Measurements from ENCODE around the gene FXYD6. TPM values are rescaled to one million over a fixed set of nuclear protein-coding genes. Genes with fewer than 3 reads are reported as not detected.

FXYD6 gene
- total and polyA plus RNA-seq, 2 donors from 2014 or later, result 57.8 to 62.7 TPM

- TF ChIP-seq CTCF (IDR thresholded peaks at IDR 0.05; ENCODE audit: borderline replicate concordance, extremely low read depth, insufficient read depth), result no peak
- intact Hi-C loops (cut with DNase I), result no loop called here
- no peaks in the 10 kb centered on the region for H3K27me3 ChIP-seq (ENCODE audit: control insufficient read depth, insufficient read depth, low read length)
- H3K4me1 ChIP-seq (ENCODE audit: control insufficient read depth in 2 of 3, insufficient read depth in 2 of 3, low read depth in 1 of 3, low read length in 3 of 3), result peaks cover 6 to 59% (median 39%) of the 10 kb centered on the region in 3 donors
- no peaks in the 10 kb centered on the region for H3K9me3 ChIP-seq (ENCODE audit: control insufficient read depth in 2 of 3, insufficient read depth in 1 of 3, low read length in 3 of 3)
- H3K9ac ChIP-seq (ENCODE audit: low read length in 3 of 3), result peak overlapping the region in 2 of 3 donors; percentile 72 to 93
- peak overlapping the region in 2 of 3 donors; percentile 74 to 78 for H3K4me3 ChIP-seq (ENCODE audit: low read length in 3 of 3)
- DNase-seq (peak in 1 of 5 donors; percentile 73), FAIRE-seq (no peak)
- H3K36me3 ChIP-seq (ENCODE audit: control insufficient read depth in 2 of 3, insufficient read depth in 3 of 3, low read length in 3 of 3), result peaks cover 0 to 24% (median 2%) of the 10 kb centered on the region in 3 donors
- peak overlapping the region; percentile 98 for H3K27ac ChIP-seq (ENCODE audit: low read depth in 2 of 2, low read length in 2 of 2)
These were observed 55.0 kb downstream of the FXYD6 start for GRCh38 chr11:117821431-117821830.

DNA sequence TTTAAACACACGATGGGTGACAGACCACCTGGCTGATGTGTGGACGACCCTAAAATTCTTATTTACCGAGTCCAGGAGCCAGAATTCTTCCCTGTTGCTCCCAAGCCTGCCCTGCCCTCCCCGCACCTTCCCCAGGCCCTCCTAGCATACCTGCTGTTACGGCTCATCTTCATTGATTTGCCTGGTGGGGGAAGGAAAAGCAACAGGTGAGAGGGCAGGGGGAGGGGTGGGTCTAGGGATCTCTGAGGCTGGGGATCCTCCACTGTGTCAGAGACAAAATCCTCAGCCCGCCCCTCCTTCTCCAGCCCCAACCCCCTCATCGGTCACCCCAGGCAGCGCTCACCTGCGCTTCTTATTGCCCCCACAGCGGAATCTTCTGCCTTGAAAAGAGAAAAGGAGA is 55.9 kb downstream of the FXYD6 start:
- Histone ChIP-seq H3K4me3 (ENCODE audit: low read length in 3 of 3) (no peak overlapping the region), H3K9me3 (ENCODE audit: control insufficient read depth in 2 of 3, insufficient read depth in 1 of 3, low read length in 3 of 3) (no peaks in the 10 kb centered on the region), H3K9ac (ENCODE audit: low read length in 3 of 3) (peak overlapping the region in 1 of 3 donors; percentile 51), H3K4me1 (ENCODE audit: control insufficient read depth in 2 of 3, insufficient read depth in 2 of 3, low read depth in 1 of 3, low read length in 3 of 3) (peaks cover 8 to 59% (median 43%) of the 10 kb centered on the region in 3 donors), H3K27ac (ENCODE audit: low read depth in 2 of 2, low read length in 2 of 2) (peak overlapping the region; percentile 79 to 98), H3K27me3 (ENCODE audit: control insufficient read depth, insufficient read depth, low read length) (no peaks in the 10 kb centered on the region), H3K36me3 (ENCODE audit: control insufficient read depth in 2 of 3, insufficient read depth in 3 of 3, low read length in 3 of 3) (peaks cover 0 to 24% (median 2%) of the 10 kb centered on the region in 3 donors)
- FAIRE-seq (no peak), DNase-seq (peak in 1 of 5 donors; percentile 56)
- TF ChIP-seq CTCF (IDR thresholded peaks at IDR 0.05; ENCODE audit: borderline replicate concordance, extremely low read depth, insufficient read depth), result no peak
- intact Hi-C loops (cut with DNase I), result no loop called here

GRCh38 chr11:117820071-117820470 is 56.4 kb downstream of the FXYD6 start:
- intact Hi-C loops (cut with DNase I), result no loop called here
- no peaks in the 10 kb centered on the region for H3K9me3 ChIP-seq (ENCODE audit: control insufficient read depth in 2 of 3, insufficient read depth in 1 of 3, low read length in 3 of 3)
- H3K27ac ChIP-seq (ENCODE audit: low read depth in 2 of 2, low read length in 2 of 2), result peak overlapping the region; percentile 79 to 98
- FAIRE-seq, result no peak
- no peak overlapping the region for H3K4me3 ChIP-seq (ENCODE audit: low read length in 3 of 3)
- H3K9ac ChIP-seq (ENCODE audit: low read length in 3 of 3), result peak overlapping the region in 2 of 3 donors; percentile 28 to 51
- TF ChIP-seq CTCF (IDR thresholded peaks at IDR 0.05; ENCODE audit: borderline replicate concordance, extremely low read depth, insufficient read depth), result no peak
- DNase-seq, result peak in 4 of 5 donors; percentile 45 to 85 (median 68)
- no peaks in the 10 kb centered on the region for H3K27me3 ChIP-seq (ENCODE audit: control insufficient read depth, insufficient read depth, low read length)
- H3K36me3 ChIP-seq (ENCODE audit: control insufficient read depth in 2 of 3, insufficient read depth in 3 of 3, low read length in 3 of 3), result peaks cover 0 to 24% (median 2%) of the 10 kb centered on the region in 3 donors
- H3K4me1 ChIP-seq (ENCODE audit: control insufficient read depth in 2 of 3, insufficient read depth in 2 of 3, low read depth in 1 of 3, low read length in 3 of 3), result peaks cover 8 to 59% (median 43%) of the 10 kb centered on the region in 3 donors
